Activated CD8-positive, alpha-beta memory T cell treated with anti-CD3 and anti-CD28 coated beads, Interleukin-2, amount 50 U/mL, for 1 hour (primary cell): ENCODE data around the gene SMC3.
A peak's percentile ranks its signal among the peaks of the same experiment; 100 is the strongest.
"Not testable (repeated sequence)": the region's sequence is repeated elsewhere in the genome, so short reads cannot be mapped to it uniquely, and the experiment has no call there.

Experiments
- DNase-seq: peaks from one replicate; pipeline ENCODE4 v3.0.0-alpha.2; 2020; ENCODE audit errors: extremely low read depth

The SMC3 gene

GRCh38 chr10:110567201-110568054 lies at the start of gene SMC3:
Gene SMC3 (plus strand): TSS chr10:110567695. CDS start chr10:110567817, 122 bp downstream.
- DNase-seq: peak; percentile 72

GRCh38 chr10:110522365-110522988 lies 45.0 kb upstream of the SMC3 start:
- no peak for DNase-seq

- no peak for DNase-seq
Measured at GRCh38 chr10:110523736-110524135, 43.8 kb upstream of the SMC3 start.

GRCh38 chr10:110524179-110524858 lies 43.2 kb upstream of the SMC3 start:
- DNase-seq: no peak

GRCh38 chr10:110524859-110525232 lies 42.6 kb upstream of the SMC3 start:
- no peak for DNase-seq

GRCh38 chr10:110525349-110526260 lies 41.9 kb upstream of the SMC3 start:
- no peak for DNase-seq

- no peak for DNase-seq
Measured at GRCh38 chr10:110527731-110528171, 39.7 kb upstream of the SMC3 start.

GRCh38 chr10:110528224-110528996 lies 39.1 kb upstream of the SMC3 start:
- DNase-seq: no peak

- DNase-seq: not testable (repeated sequence)
Measured at GRCh38 chr10:110528997-110529524, 38.4 kb upstream of the SMC3 start.

- DNase-seq: no peak
Measured at GRCh38 chr10:110529596-110530011, 37.9 kb upstream of the SMC3 start.

- DNase-seq: no peak
Measured at GRCh38 chr10:110530131-110530831, 37.2 kb upstream of the SMC3 start.

- DNase-seq: no peak
Measured at GRCh38 chr10:110531687-110532086, 35.8 kb upstream of the SMC3 start.

GRCh38 chr10:110532628-110533027 lies 34.9 kb upstream of the SMC3 start:
- DNase-seq: not testable (repeated sequence)

GRCh38 chr10:110533149-110533548 lies 34.3 kb upstream of the SMC3 start:
- DNase-seq: no peak

GRCh38 chr10:110534571-110534970 lies 32.9 kb upstream of the SMC3 start:
- DNase-seq: no peak

GRCh38 chr10:110535958-110536891 lies 31.3 kb upstream of the SMC3 start:
- DNase-seq: peak; percentile 36

- no peak for DNase-seq
Measured at GRCh38 chr10:110539091-110539490, 28.4 kb upstream of the SMC3 start.

- DNase-seq: no peak
Measured at GRCh38 chr10:110540031-110540430, 27.5 kb upstream of the SMC3 start.
